ENCODE results near the gene FADS6.
A peak's percentile ranks its signal among the peaks of the same experiment; 100 is the strongest.

Gene FADS6

GRCh38 chr17:74923538-74924249 lies 30.3 kb upstream of the FADS6 start:
- no peak for DNase-seq (ENCODE audit: low read depth)
- peak; percentile 99 for TF ChIP-seq CTCF (IDR thresholded peaks at IDR 0.05; ENCODE audit: control insufficient read depth, extremely low read depth, insufficient read depth)
- H3K4me3 ChIP-seq (ENCODE audit: low read depth, low read length), result peak overlapping the region; percentile 38

- peak within 1 kb of the TSS; percentile 38 for H3K4me3 ChIP-seq (ENCODE audit: low read depth, low read length)
- DNase-seq (ENCODE audit: low read depth), result no peak
- TF ChIP-seq CTCF (IDR thresholded peaks at IDR 0.05; ENCODE audit: control insufficient read depth, extremely low read depth, insufficient read depth), result no peak
Observed at GRCh38 chr17:74922694-74923537, 29.5 kb upstream of the FADS6 start, which contains the start of gene USH1G. TSS of gene USH1G (minus strand) at chr17:74923255. CDS start at chr17:74923073, 182 bp downstream.

GRCh38 chr17:74922172-74922571 lies 28.7 kb upstream of the FADS6 start:
- TF ChIP-seq CTCF (IDR thresholded peaks at IDR 0.05; ENCODE audit: control insufficient read depth, extremely low read depth, insufficient read depth), result no peak
- no peak for DNase-seq (ENCODE audit: low read depth)
- no peak overlapping the region for H3K4me3 ChIP-seq (ENCODE audit: low read depth, low read length)

- H3K4me3 ChIP-seq (ENCODE audit: low read depth, low read length), result no peak overlapping the region
- TF ChIP-seq CTCF (IDR thresholded peaks at IDR 0.05; ENCODE audit: control insufficient read depth, extremely low read depth, insufficient read depth), result no peak
- DNase-seq (ENCODE audit: low read depth), result no peak
Observed at GRCh38 chr17:74921769-74922168, 28.3 kb upstream of the FADS6 start.

- H3K4me3 ChIP-seq (ENCODE audit: low read depth, low read length), result no peak overlapping the region
- TF ChIP-seq CTCF (IDR thresholded peaks at IDR 0.05; ENCODE audit: control insufficient read depth, extremely low read depth, insufficient read depth), result no peak
- DNase-seq (ENCODE audit: low read depth), result no peak
Observed at GRCh38 chr17:74921026-74921681, 27.7 kb upstream of the FADS6 start.

DNA sequence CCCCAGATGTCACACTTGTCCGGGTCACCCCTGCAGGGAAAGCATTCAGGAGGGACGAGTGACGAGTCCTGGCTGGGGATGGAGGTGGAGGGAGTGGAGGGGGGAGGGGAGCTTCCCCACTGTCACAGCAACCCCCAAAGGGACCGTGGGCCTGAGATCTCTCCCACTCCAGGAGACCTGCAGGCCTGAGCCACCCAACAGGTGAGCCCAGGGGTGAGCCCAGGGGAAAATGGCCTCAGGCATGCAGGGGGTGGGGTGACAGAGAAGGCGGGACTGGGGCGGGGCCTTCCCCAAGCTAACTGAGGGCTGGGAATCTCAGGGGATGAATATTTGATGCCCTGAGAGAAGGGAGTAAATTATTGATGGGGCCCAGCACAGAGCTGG lies 27.2 kb upstream of the FADS6 start:
- no peak for DNase-seq (ENCODE audit: low read depth)
- no peak for TF ChIP-seq CTCF (IDR thresholded peaks at IDR 0.05; ENCODE audit: control insufficient read depth, extremely low read depth, insufficient read depth)
- H3K4me3 ChIP-seq (ENCODE audit: low read depth, low read length), result no peak overlapping the region
